Osteocyte (in vitro differentiated cells): ENCODE measurements around the gene NHSL2. TPM values are rescaled to one million over a fixed set of nuclear protein-coding genes. Genes with fewer than 3 reads are reported as not detected.

Source experiments
- DNase-seq: peaks from one replicate; pipeline ENCODE4 v3.0.0; 2021; ENCODE audit warnings: mixed read lengths; ENCODE audit not compliant: unreplicated experiment; ENCODE audit errors: extremely low spot score
- H3K27ac Mint-ChIP-seq: one replicate; pipeline ENCODE4 v1.8.0; 2021; ENCODE audit warnings: mild to moderate bottlenecking, mixed read lengths; ENCODE audit not compliant: unreplicated experiment
- H3K27me3 Mint-ChIP-seq: one replicate; pipeline ENCODE4 v1.8.0; 2021; ENCODE audit warnings: mixed read lengths; ENCODE audit not compliant: unreplicated experiment
- H3K36me3 Mint-ChIP-seq: one replicate; pipeline ENCODE4 v1.8.0; 2021; ENCODE audit warnings: mixed read lengths; ENCODE audit not compliant: unreplicated experiment
- H3K4me1 Mint-ChIP-seq: one replicate; pipeline ENCODE4 v1.8.0; 2021; ENCODE audit warnings: mixed read lengths; ENCODE audit not compliant: unreplicated experiment
- H3K4me3 Mint-ChIP-seq: one replicate; pipeline ENCODE4 v1.8.0; 2021; ENCODE audit warnings: mild to moderate bottlenecking, moderate library complexity, mixed read lengths; ENCODE audit not compliant: unreplicated experiment
- H3K9me3 Mint-ChIP-seq: one replicate; pipeline ENCODE4 v1.8.0; 2021; ENCODE audit warnings: mixed read lengths; ENCODE audit not compliant: unreplicated experiment
- total RNA-seq: library from RNA; stranded (reverse); gene quantifications from 2 replicates; pipeline ENCODE4 v1.2.1, GENCODE V29; 2021
- TF ChIP-seq, protein P1 (sequence below): fragments of 200-600 bp; sonication (generic); IDR thresholded peaks from 2 replicates; pipeline ENCODE4 v1.5.0; 2021; ENCODE audit warnings: antibody characterized with exemption, mild to moderate bottlenecking, moderate library complexity

Gene NHSL2
- total RNA-seq, 1 donor from 2014 or later: 7.3 TPM

DNA sequence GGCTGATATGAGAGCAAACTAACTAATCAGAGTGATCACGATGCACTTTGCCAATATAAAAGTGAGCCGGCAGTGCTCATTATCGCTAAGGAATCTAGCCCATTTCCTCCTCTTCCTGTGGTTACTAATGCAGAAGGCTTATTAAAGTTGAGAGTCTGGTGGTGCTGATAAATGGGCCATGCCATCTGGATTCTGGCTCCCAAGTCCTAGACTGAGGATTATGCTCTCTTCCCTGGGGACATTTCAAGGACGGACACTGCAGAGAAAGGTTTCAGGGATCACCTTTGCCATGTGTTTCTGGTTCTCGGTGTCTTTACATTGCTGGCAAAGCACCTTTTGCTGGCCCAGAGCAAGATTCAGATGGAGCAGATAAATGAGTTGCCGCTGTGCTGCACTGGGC, 135.8 kb downstream of the NHSL2 start:
- Mint-ChIP-seq H3K4me3 (no peak overlapping the region), H3K27me3 (no peaks in the 10 kb centered on the region), H3K9me3 (no peaks in the 10 kb centered on the region), H3K27ac (no peak overlapping the region), H3K36me3 (peaks cover 2% of the 10 kb centered on the region), H3K4me1 (peaks cover 18% of the 10 kb centered on the region)
- TF ChIP-seq, protein P1, sequence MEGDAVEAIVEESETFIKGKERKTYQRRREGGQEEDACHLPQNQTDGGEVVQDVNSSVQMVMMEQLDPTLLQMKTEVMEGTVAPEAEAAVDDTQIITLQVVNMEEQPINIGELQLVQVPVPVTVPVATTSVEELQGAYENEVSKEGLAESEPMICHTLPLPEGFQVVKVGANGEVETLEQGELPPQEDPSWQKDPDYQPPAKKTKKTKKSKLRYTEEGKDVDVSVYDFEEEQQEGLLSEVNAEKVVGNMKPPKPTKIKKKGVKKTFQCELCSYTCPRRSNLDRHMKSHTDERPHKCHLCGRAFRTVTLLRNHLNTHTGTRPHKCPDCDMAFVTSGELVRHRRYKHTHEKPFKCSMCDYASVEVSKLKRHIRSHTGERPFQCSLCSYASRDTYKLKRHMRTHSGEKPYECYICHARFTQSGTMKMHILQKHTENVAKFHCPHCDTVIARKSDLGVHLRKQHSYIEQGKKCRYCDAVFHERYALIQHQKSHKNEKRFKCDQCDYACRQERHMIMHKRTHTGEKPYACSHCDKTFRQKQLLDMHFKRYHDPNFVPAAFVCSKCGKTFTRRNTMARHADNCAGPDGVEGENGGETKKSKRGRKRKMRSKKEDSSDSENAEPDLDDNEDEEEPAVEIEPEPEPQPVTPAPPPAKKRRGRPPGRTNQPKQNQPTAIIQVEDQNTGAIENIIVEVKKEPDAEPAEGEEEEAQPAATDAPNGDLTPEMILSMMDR: no peak
- DNase-seq: no peak

GRCh38 chrX:72048510-72049455, 138.1 kb downstream of the NHSL2 start:
- H3K4me1 Mint-ChIP-seq: peaks cover 18% of the 10 kb centered on the region
- H3K36me3 Mint-ChIP-seq: peaks cover 2% of the 10 kb centered on the region
- H3K27me3 Mint-ChIP-seq: no peaks in the 10 kb centered on the region
- no peak for DNase-seq
- no peak overlapping the region for H3K27ac Mint-ChIP-seq
- H3K4me3 Mint-ChIP-seq: no peak overlapping the region
- TF ChIP-seq, protein P1: no peak
- H3K9me3 Mint-ChIP-seq: no peaks in the 10 kb centered on the region

- no peak overlapping the region for H3K4me3 Mint-ChIP-seq
- no peaks in the 10 kb centered on the region for H3K27me3 Mint-ChIP-seq
- DNase-seq: no peak
- peaks cover 18% of the 10 kb centered on the region for H3K4me1 Mint-ChIP-seq
- no peaks in the 10 kb centered on the region for H3K9me3 Mint-ChIP-seq
- no peak overlapping the region for H3K27ac Mint-ChIP-seq
- TF ChIP-seq, protein P1: no peak
- no peaks in the 10 kb centered on the region for H3K36me3 Mint-ChIP-seq
These were observed 139.4 kb downstream of the NHSL2 start for GRCh38 chrX:72050011-72050410.

- Mint-ChIP-seq H3K36me3 (no peaks in the 10 kb centered on the region), H3K9me3 (no peaks in the 10 kb centered on the region), H3K27ac (no peak overlapping the region), H3K4me3 (no peak overlapping the region), H3K27me3 (no peaks in the 10 kb centered on the region), H3K4me1 (peaks cover 18% of the 10 kb centered on the region)
- TF ChIP-seq, protein P1: no peak
- no peak for DNase-seq
These were observed 140.9 kb downstream of the NHSL2 start for GRCh38 chrX:72051589-72051988.

GRCh38 chrX:72052415-72053090, 141.9 kb downstream of the NHSL2 start:
- no peaks in the 10 kb centered on the region for H3K36me3 Mint-ChIP-seq
- H3K4me3 Mint-ChIP-seq: no peak overlapping the region
- TF ChIP-seq, protein P1: no peak
- no peak for DNase-seq
- H3K9me3 Mint-ChIP-seq: no peaks in the 10 kb centered on the region
- no peaks in the 10 kb centered on the region for H3K27me3 Mint-ChIP-seq
- peak overlapping the region; percentile 62 for H3K27ac Mint-ChIP-seq
- H3K4me1 Mint-ChIP-seq: peaks cover 18% of the 10 kb centered on the region
